DMS53 (cell line): ENCODE measurements around the gene SMPD3.
A peak's percentile ranks its signal among the peaks of the same experiment; 100 is the strongest.

Source experiments
- DNase-seq: peaks from one replicate; lab custom pipeline; 2025; lab: John Stamatoyannopoulos, UW

The SMPD3 gene

DNA sequence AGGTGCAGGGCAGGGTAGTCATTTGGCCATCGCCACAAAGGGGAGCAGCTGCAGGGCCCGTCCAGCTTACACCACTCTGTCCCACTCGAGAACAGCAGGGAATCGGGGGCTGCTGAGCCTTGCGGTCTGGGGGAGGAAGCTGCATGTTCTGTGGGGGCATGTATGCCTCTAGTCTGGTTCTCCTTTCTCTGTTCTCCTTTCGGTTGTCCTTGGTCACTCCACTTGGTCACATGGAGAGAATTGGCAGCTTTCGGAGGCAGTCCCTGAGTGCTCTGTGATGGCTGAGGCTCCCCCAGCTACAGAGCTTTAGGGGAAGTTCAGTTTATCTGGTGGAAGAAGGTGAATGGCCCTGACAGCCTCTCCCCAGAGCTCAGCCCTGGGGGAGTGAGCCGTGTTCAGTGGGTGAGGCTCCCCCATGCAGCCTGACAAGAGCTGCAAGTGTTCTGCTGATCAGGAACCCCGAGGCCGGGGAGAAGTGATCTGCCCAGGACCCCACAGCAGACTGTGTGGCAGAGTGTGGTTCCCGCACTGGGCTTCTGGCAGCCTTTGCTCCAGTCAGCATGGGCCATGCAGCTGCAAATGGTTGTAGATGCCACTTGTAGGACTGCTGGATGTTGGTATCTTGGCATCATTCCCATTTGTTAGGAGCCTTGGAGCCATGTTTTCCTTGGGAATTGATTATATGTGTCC lies 22.3 kb upstream of the SMPD3 start:
- peak; percentile 4 for DNase-seq

DNA sequence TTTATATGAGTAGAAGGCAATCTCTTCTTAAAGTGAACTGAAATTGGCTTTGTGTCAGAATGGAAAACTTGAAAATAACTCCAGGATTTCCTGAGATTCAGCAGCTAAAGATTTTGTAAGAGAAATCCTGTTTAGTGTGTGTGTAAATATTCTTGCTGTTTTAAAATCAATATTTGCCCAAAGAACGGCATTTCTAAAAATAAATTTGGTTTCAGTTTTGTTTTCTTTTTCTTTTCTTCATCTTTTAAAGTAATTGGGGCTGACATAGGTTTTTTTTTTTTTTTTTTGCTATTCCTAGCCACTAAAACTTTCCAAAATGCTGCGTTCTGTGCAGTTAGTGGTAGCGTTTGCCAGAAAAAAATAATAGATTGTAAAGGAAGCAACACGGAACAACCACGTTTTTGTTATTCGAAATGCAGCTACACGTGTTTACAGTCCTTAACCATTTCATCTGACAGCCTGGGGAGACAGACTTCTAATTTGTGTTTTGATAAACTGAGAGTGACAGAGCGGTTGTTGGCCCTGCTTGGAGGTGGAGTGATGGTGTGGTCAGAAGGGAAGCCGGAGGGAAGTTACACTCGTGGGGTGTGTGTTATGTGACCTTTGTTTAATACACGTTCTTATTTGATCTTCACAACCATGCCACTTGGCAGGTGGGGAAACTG lies 21.6 kb upstream of the SMPD3 start:
- no peak for DNase-seq

DNA sequence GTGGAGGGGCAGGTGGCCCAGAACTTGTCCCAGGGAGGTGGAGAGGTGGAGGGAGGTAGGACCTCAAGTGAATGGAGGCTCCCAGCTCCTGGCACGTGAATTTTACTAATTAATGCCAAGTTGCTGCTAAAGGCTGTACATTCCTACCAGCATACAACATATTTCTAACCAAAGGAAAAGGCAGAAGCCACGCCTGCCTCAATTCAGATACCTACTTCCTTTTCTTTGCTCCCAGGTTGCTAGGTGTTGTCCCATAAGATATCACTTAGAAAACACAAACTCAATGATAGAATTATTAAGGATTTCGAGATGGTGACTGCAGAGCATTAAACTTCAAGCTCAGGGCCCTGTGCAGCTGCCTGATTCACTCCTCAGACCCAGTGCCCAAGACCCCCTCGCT lies 20.5 kb upstream of the SMPD3 start:
- DNase-seq, result no peak

DNA sequence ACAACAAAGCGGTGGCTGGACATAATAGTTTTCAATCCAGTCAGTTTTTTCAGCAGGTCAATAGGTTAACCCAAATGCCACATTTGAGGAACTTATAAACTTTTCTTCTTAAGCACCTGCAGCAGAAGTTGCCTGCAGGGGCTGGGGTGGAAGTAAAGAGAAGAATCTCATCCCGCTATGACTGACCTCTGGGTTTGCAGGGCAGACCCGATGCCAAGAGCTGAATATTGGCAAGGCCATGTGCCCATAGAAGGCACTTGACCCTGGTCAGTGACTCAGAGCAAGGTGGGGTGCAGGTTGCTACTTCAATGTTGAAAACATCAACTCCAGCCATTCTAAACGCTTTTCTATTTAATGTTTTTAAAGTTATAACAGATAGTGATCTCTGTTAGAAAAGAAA lies 17.9 kb upstream of the SMPD3 start:
- no peak for DNase-seq

DNA sequence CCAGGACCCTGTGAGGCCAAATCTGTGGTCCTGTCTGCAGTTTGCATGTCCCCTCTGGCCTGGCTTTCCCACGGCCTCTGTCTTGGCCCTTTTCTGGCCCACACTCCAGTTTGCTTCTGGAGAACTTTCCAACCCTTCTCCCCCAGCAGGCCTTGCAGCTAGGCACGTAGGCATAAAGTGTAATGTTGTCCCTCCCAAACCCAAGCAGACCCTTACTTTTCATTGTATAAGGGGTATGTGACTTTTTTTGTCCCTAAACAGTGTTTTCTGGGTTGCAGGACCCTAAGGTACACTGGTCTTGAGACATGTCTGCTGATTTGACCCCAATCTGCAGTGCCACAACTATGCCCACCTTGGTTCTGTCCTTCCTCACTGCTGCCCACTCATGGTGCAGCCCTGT lies 15.6 kb upstream of the SMPD3 start:
- no peak for DNase-seq

DNA sequence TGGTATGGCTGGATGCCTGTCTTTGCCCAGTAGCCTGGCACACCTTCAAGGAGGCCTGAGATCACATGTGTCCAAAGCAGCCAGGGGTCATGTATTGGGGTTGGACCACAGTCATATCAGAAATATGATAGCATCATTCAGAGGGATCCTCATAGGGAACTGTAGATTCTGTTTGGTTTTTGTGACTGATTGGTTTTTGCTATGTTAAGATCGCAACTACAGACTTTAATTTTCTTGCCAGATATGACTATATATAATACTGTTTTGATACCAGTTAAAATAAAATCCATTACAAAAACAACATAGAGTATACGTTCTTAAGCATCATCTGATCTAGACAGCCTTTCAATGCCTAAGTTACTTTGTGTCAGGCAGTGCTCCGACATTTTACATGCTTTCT lies 11.8 kb upstream of the SMPD3 start:
- DNase-seq, result no peak

DNA sequence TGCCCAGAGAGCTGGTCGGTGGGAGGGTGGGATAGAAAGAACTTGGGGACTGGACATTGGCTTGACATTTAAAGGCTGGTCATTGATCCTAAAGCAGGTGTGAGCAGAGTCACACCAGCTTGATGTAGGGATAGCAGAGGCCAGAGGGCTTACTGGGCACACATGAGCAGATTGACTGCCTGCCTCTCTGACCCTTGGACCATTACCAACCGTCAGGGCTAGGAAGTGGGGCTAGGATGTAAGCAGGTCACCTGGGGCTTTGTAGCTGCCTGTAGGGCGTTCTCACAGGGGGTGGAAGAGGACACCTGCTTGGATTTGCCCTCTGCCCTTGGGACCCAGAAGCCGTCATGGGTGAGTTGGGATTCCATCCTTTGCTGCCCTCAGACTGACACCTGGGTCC lies 11.1 kb upstream of the SMPD3 start:
- no peak for DNase-seq

DNA sequence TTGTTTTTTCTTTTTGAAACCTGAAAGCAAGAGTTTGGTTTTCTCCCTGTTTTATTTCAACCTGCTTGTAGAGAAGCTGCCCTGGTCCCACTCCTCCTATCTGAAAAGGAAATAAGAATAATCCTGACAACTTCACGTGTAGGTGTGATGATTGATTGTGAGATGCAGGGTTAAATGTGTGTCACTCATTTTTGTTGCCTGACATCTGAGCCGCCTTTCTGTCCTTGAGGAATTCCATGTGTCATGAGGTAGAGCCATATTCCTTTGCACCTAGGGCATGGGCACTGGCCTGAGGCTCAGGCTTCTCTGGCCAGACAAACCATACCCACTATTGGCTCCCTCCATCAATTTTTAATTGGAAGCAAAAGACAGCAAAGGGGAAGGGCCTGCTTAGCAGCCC lies 10.2 kb upstream of the SMPD3 start:
- no peak for DNase-seq

DNA sequence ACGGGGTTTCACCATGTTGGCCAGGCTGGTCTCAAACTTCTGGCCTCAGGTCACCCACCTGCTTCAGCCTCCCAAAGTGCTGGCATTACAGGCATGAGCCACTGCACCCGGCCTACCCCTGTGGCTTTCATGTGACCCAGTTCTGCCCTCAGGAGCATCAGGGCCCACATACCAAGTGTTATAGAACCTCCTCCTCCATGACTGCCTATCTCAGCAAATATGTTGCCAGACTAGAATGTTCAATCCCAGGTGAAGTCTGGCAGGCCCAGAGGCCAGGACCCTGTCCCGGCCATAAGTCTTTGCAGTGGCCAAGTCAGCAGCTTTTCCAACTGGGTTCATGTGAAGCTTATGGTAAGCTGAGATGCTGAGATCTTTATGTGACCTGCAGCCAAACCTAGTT lies 9.8 kb upstream of the SMPD3 start:
- no peak for DNase-seq

DNA sequence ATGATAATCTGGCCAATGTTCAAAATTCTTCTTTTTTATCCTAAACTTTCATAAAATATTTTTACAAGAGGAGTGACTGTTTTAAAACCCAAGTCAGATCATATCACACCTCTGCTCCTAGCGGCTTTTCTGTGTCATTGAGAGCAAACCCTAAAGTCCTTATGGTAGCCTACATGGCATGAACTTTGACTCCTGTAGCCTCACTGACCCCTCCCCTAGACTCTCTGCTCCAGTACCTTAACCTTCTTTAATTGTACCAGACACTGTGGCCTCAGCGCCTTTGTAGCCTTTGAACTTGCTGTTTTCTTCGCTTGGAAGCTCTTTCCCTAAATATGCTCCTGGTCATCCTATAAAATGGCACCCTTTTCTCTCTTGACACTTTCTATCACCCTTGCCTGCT lies 7.3 kb upstream of the SMPD3 start:
- DNase-seq, result no peak

DNA sequence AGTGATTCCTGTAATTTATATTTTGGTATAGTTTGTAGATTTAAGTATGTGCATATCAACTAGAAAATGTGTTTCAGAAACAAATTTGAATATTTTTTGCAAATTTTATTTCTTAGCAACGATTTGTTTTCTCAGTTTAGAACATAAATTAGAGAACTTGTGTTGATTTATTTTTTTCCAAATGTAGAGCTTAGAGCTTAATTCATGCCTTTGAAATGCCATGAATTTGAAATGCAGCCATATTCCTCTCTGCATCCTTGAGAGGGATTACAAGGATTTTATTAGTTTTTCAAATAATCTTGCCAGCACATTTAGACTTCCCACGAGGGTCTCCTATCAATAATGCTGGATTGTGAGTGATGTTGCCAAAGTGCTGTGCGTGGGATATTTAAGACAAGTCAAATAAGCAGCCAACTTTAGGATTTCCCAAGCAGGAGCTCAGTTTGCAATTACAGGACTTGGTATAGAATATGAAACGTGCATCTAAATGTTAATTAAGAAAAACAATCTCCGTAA lies 6.7 kb upstream of the SMPD3 start:
- no peak for DNase-seq

DNA sequence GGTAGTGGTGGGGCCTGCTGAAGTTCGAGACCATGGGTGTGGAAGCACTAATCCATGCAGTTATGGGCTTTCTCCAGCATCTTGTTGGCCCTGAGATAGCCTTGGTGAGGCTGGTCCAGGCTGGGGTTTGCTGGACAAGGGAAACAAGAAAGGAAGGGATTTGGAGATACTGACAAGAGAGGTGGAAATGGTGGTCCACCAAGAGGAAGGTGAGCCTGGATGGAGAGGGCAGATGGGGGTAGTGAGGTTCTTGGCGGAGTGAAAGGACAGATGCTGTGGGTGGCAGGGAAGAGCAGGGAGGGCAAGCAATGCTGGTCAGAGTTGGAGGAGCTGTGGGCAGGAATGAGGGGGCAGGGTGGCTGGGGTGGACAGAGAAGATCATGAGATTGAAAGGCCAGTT lies 5.5 kb upstream of the SMPD3 start:
- no peak for DNase-seq

DNA sequence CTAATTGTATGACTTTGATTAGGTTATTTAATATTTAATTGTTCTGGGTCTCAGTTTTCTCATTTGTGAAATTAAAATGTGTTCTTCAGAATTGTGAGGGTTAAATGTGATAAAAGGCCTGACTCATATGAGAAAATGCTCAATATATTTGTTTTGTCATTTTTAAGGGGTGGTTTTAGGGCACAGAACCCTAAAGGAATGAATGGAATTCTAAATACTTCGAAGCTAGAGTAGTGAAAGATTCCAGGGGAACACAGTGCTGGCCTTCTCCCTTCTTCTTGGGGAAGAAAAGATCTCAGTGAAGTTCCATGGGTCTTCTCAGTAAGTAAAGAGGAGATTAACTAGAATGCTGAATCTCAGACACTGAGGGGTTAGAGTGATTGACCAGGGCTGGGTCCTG lies 3.9 kb upstream of the SMPD3 start:
- DNase-seq, result no peak

DNA sequence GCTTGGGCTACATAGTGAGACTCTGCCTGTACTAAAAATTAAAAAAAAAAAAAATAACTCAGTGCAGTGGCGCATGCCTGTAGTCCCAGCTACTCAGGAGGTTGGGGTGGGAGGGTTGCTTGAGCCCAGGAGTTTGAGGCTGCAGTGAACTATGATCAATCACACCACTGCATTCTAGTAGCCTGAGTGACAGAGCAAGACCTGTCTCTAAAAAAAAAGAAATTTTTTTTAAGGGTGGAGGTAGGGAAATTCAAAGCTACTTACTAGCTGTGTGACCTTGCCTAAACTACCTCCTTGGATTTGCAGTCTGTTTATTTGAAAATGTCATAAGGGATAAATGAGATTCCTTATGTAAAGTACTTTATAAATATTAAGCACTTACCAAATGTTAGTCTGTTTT lies 3.4 kb upstream of the SMPD3 start:
- DNase-seq, result no peak

DNA sequence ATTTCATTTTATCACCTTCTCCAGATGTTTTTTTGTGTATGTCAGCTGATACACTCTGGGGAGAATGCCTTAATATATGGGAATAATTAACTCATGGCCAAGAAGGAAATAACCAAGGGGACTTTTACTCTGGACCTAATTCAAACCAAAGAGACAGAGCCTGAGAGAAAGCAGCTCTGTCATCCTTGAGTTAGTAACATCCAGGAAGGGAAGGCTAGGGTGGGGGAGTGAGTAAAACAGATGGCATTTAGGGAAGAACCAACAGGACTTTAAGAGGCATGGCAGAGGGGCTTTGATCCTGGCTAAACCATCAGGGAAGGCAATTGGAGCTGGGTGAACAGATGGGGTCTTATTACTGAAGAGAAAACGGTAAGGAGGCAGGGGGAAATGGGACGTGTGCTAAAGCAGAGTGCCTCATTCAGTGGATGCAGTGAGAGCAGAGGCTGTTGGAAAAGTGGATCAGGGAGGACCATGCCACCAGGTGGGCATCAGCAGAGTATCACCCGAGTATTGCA lies 2.5 kb upstream of the SMPD3 start:
- DNase-seq, result no peak

DNA sequence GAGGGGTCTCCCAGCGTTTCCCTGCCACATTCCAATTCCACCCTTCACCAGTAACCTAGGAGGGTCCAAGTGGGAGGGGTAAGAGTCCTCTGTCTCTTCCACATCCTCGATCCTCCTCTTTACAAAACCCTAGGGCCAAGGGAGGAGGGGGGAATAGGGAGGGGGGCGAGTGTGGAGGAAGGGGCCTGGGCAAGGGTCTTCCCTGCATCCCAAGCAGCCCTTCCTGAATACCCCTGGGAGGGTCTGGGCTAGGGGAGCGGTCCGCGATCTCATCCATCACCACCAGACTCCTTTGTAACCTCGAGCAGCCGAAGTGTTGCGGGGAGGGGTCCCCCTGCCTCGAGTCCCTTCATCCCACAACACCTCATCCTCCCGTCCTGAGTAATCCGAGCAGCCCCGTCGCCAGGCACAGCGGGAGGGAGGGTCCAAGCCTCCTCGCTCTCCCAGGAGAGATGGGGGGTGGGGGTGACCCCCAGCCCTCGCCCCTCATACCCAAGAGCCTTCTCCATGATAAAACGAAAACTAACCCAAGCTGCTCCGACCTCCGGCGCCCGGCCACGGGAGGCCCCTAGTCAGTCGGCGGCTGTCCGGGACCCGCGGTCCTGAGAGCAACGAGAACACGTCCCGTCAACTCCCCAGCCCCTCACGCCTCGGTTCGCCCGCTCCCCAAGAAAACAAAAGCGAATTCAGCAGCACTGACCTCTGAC lies 502 bp downstream of the SMPD3 start:
- DNase-seq, result no peak

DNA sequence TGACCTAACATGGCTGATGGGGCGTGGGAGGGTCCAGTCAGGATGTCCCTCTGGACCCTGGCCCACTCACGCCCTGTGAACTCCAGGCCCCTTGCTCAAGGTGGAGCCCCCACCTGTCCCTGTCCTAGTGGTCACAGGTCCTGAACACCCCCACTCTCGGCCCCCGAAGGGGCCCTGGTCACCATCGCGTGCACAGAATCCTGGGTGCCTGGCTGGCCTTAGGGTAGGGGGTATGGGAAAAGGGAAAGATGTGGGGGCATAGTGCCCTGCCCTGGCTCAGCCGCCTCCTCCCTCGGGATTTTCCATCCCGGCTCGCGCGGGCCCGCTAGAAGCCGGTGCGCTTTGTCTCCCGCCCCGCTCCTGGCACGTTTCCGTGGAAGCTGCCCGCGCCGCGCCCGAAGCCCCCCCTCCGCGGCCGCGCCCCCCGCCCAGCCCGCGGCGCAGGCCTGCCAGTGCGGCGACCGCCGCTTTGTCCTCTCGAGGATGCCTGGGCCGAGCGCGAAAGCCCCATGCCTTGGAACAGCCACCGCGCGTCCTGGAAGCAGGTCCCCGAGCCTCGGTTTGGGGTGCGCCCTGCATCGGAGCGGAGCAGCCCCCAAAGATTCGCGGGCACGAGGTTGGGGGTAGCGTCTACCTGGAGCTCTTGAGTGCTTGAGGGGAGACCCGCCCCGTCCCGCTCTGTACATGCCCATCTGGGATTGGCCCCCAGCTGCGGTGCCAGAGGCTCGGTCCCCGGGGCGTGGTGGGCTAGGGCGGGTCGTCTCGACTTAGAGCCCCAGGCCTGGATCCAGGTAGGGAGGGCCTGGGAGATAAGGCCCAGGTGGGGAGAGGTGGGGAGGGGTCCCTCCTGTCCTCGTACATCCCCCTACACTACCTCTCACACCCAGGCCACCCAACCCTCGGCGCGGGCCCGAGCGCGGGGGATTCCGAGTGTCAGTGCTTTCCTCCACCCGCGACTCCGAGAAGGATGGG lies 1.3 kb downstream of the SMPD3 start:
- DNase-seq, result peak; percentile 38

DNA sequence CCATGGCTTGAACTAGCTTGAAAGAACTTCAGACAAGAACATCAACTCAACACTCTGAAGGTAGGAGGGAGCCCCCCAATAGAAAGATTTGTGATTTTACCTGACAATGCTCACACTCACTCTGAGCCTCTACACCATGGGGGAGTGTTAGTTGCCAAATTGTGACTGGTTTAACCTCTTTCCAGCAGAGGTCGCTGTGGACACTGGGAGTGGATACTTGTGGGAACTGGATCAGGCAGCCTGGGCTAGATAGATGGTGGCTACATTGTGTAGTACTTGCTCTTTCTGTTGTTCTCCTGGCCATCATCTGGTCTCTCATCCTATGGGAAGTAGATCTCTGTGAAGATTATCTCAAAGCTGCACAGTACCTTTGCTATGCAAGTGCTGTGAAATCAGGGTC lies 2.9 kb downstream of the SMPD3 start:
- peak; percentile 88 for DNase-seq

DNA sequence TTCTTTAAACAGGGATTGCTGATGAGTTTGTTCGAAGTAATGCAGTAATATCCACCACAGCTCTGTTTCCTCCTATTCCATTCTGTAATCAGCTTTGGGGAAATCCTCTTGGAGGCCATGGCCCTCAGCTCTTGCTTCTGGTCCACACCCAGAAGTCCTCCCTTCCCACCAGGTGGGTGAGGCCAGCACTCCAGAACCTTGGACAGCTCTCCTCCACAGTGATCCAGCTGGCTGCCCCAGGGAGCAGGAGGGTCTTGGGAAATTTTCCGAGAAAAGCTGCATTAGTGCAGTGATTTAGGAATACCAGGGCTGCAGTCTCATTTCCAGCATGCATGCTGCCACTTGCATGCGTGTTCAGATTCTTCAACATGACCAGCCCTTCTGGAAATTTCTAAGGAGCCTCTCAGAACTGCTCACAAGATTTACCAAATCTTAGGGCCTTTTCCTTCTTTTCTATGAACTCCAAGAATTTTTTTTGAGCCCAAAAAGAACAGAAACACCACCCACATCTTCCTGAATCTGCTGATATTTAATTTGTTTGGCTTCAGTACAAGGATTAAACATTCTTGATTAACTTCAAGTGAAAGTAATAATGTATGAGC lies 4.2 kb downstream of the SMPD3 start:
- DNase-seq, result peak; percentile 2

DNA sequence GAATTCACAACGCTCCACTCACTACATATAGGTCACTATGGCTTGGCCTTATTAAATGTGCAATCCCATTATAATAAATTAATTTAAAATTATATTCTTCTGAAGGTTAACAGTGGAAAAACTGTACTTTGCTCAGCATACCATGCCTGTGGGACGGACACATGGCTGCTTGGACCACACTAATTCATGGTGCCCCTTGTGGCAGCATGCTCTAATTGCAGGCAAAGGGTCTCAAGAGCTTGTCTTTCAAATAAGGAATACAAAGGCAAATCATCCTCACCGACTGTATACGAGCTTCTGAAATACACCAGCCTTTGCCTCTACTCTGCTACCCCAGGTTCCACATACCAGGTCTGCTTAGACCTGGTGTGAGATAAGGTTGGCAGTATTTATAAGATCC lies 11.7 kb downstream of the SMPD3 start:
- peak; percentile 43 for DNase-seq

DNA sequence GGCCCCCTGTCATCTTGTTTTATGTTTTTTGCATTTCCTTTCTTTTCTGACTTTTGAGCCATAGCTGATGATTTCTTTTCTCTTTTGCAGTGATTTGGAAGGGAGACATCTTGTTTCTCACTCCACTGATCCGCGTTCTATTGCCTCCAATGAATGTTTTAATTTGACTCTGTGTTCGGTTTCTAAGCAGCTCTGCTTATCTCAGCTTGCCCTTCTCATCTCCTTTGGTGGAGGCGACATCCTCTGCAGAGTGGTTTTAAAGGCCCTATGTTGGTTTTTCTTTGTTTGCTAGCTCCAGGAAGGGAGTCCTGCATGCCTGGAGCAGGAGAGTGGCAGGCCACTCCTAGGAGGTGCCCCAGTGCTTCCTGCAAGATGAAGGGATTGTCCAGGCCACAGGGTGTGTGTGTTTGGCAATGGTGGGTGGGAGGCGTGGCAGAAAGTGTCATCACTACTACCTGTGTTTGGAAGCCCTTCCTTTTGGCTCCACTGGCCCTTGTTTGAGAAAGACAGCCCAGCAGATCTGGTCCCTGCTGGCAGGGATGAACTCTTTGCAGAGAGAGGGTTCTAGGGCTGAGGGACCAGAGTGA lies 13.6 kb downstream of the SMPD3 start:
- DNase-seq, result peak; percentile 4
